ENCODE data around the gene RABEP2. TPM values are rescaled to one million over a fixed set of nuclear protein-coding genes. Genes with fewer than 3 reads are reported as not detected.

RABEP2 gene
- total RNA-seq, 1 experiment from 2014 or later, result 40.2 TPM

DNA sequence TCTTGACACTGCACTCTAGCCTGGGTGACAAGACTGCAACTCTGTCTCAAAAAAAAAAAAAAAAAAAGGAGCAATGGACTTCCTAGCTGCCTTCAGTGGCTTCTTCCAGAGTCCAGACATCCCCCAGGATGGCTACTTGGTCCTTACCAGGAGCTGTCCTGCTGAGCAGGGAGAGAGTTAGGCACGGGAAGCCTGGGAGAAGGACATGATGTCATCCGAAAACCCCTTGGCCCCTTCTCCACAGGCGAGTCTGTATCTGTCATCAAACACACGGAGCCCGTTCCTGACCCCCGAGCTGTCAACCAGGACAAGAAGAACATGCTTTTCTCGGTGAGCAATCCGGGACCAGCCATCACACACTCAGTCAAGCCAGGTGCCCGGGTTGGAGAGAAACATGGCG lies 38.1 kb downstream of the RABEP2 start:
- DNase-seq, result no peak
- BruUV-seq (replicated peaks), result no TSS peak
- no peaks in the 10 kb centered on the region for H4K20me1 ChIP-seq (ENCODE audit: low read length)
- TF ChIP-seq EZH2phosphoT487 (IDR thresholded peaks at IDR 0.05; ENCODE audit: borderline replicate concordance, low read length) (no peak), CTCF (conservative IDR thresholded peaks at IDR 0.05; ENCODE audit: low read depth, low read length) (no peak), EZH2 (IDR thresholded peaks at IDR 0.05; ENCODE audit: low read length, unreplicated experiment) (no peak)
- no peak overlapping the region for H3K4me2 ChIP-seq (ENCODE audit: low read length)
- no peaks in the 10 kb centered on the region for H3K9me3 ChIP-seq (ENCODE audit: low read length)
- no peaks in the 10 kb centered on the region for H3K4me1 ChIP-seq (ENCODE audit: insufficient read depth, low read length)
- no peak overlapping the region for H3K4me3 ChIP-seq (ENCODE audit: low read length)
- intact Hi-C loops (cut with micrococcal nuclease), result no loop called here
- CTCF ChIA-PET, result no interaction called here
- H3K27ac ChIP-seq (ENCODE audit: low read length), result no peak overlapping the region
- no peaks in the 10 kb centered on the region for H3K79me2 ChIP-seq (ENCODE audit: low read length)
- no peaks in the 10 kb centered on the region for H3K27me3 ChIP-seq (ENCODE audit: low read length)
- H3F3A ChIP-seq (ENCODE audit: low read length, unreplicated experiment), result no peaks in the 10 kb centered on the region
- POLR2A ChIA-PET (ENCODE audit: unreplicated experiment), result no interaction called here
- ATAC-seq, result no peak
- no peak overlapping the region for H3K9ac ChIP-seq (ENCODE audit: low read length)
- H3K36me3 ChIP-seq (ENCODE audit: low read depth, low read length), result no peaks in the 10 kb centered on the region
- no peak overlapping the region for H2AFZ ChIP-seq (ENCODE audit: low read length)
- no peaks in the 10 kb centered on the region for H3K9me2 ChIP-seq (replicated peaks; ENCODE audit: low read length)

DNA sequence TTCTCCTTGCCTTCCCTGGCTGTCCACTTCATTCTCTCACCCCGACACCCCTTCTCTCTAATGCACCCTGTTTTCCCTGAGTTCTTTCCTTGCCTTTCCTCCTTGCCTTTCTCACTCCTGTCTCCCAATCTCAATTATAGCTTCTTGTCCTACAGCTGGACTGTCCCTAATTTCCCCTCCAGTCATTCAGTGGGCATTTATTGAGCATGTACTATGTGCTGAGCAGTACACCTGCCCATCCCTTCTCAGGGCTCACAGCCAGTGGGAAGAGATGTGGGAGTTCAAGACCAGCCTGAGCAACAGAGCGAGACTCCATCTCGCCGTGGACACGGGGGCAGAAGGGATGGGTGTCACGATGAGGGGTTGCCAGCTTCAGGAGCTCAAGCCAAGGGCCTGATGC lies 41.0 kb downstream of the RABEP2 start:
- Histone ChIP-seq H3K4me3 (ENCODE audit: low read length) (no peak overlapping the region), H3K4me1 (ENCODE audit: insufficient read depth, low read length) (0 out of 2 replicates have a peak, but pooled peaks cover 4% of the 10 kb centered on the region), H4K20me1 (ENCODE audit: low read length) (no peaks in the 10 kb centered on the region), H3K27me3 (ENCODE audit: low read length) (no peaks in the 10 kb centered on the region), H3K27ac (ENCODE audit: low read length) (no peak overlapping the region), H3K9ac (ENCODE audit: low read length) (no peak overlapping the region), H2AFZ (ENCODE audit: low read length) (no peak overlapping the region), H3F3A (ENCODE audit: low read length, unreplicated experiment) (no peaks in the 10 kb centered on the region), H3K4me2 (ENCODE audit: low read length) (no peak overlapping the region), H3K9me2 (replicated peaks; ENCODE audit: low read length) (no peaks in the 10 kb centered on the region), H3K79me2 (ENCODE audit: low read length) (no peaks in the 10 kb centered on the region), H3K9me3 (ENCODE audit: low read length) (no peaks in the 10 kb centered on the region), H3K36me3 (ENCODE audit: low read depth, low read length) (no peaks in the 10 kb centered on the region)
- intact Hi-C loops (cut with micrococcal nuclease), result no loop called here
- ATAC-seq (no peak), DNase-seq (no peak)
- no TSS peak for BruUV-seq (replicated peaks)
- TF ChIP-seq CTCF (conservative IDR thresholded peaks at IDR 0.05; ENCODE audit: low read depth, low read length) (no peak), EZH2 (IDR thresholded peaks at IDR 0.05; ENCODE audit: low read length, unreplicated experiment) (no peak), EZH2phosphoT487 (IDR thresholded peaks at IDR 0.05; ENCODE audit: borderline replicate concordance, low read length) (no peak)
- CTCF ChIA-PET, result no interaction called here
- POLR2A ChIA-PET (ENCODE audit: unreplicated experiment), result no interaction called here

DNA sequence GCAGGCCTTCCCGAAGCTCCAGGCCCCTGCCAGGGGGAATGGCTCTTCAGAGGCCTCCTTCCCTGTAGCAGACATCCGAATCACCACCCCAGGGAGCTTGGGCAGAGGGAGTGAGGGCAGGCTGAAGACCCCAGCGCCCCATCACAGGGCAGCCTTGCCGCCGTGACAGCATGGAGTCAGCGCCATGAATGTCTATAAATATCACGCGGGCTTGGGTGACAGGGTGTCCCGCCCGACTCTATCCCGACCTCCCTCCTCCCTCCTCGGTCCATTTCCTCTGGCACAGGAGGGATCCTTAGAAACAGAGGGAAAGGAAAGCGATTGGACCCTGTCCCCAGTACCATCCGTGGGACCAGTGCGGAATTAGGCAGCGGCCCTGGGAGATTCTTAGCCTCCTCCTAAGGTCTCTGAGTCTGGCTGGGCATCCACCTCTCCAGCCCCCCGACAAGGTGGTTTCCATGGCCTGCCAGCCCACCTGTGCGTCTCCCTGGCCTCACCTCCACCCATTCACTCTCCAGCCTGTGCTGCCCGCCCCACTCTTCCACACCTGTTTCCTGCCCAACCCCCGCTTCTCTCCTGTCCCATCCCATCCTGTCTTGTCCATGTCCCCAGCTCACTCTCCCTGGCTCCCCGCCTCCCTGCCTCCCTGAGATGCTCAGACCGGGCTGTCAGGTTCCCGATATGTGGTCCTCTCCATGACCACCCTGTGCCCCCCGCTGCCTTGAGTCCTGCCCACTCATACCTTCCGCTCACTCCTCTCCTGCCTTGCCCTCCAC lies 41.6 kb downstream of the RABEP2 start:
- Histone ChIP-seq H3K27me3 (ENCODE audit: low read length) (no peaks in the 10 kb centered on the region), H3K9me2 (replicated peaks; ENCODE audit: low read length) (no peaks in the 10 kb centered on the region), H3F3A (ENCODE audit: low read length, unreplicated experiment) (no peaks in the 10 kb centered on the region), H3K36me3 (ENCODE audit: low read depth, low read length) (no peaks in the 10 kb centered on the region), H3K27ac (ENCODE audit: low read length) (no peak overlapping the region), H2AFZ (ENCODE audit: low read length) (no peak overlapping the region), H3K4me1 (ENCODE audit: insufficient read depth, low read length) (peaks cover 8% of the 10 kb centered on the region; the same call in 1 of the 2 replicates), H3K9me3 (ENCODE audit: low read length) (no peaks in the 10 kb centered on the region), H3K9ac (ENCODE audit: low read length) (no peak overlapping the region), H3K79me2 (ENCODE audit: low read length) (no peaks in the 10 kb centered on the region), H4K20me1 (ENCODE audit: low read length) (no peaks in the 10 kb centered on the region), H3K4me2 (ENCODE audit: low read length) (no peak overlapping the region), H3K4me3 (ENCODE audit: low read length) (no peak overlapping the region)
- no peak for DNase-seq
- TF ChIP-seq EZH2phosphoT487 (IDR thresholded peaks at IDR 0.05; ENCODE audit: borderline replicate concordance, low read length) (no peak), CTCF (conservative IDR thresholded peaks at IDR 0.05; ENCODE audit: low read depth, low read length) (no peak)
- ChIA-PET POLR2A (ENCODE audit: unreplicated experiment) (no interaction called here), CTCF (no interaction called here)
- intact Hi-C loops (cut with micrococcal nuclease), result no loop called here
- no TSS peak for BruUV-seq (replicated peaks)
- ATAC-seq, result no peak

Data from PC-3 (cell line).